Measurements from ENCODE around the gene IL23R.

- no peak for TF ChIP-seq POLR2A (IDR thresholded peaks at IDR 0.05)
- no peak for TF ChIP-seq CTCF (IDR thresholded peaks at IDR 0.05)
Observed at GRCh38 chr1:67148516-67149178, 17.6 kb upstream of the IL23R start.
